ENCODE data around the gene PDE1C.

The PDE1C gene

GRCh38 chr7:32061346-32061745 is 8.9 kb downstream of the PDE1C start:
- H3K4me3 ChIP-seq (replicated peaks; ENCODE audit: low read depth, low read length): no peak overlapping the region
- no peak for TF ChIP-seq CTCF (IDR thresholded peaks at IDR 0.05; ENCODE audit: low read depth, low read length, missing control alignments)
- no peak for DNase-seq (ENCODE audit: extremely low read depth, low read depth)

GRCh38 chr7:32059289-32060011 is 10.8 kb downstream of the PDE1C start:
- H3K4me3 ChIP-seq (replicated peaks; ENCODE audit: low read depth, low read length): peak overlapping the region; percentile 10; the same call in 1 of the 2 replicates
- no peak for TF ChIP-seq CTCF (IDR thresholded peaks at IDR 0.05; ENCODE audit: low read depth, low read length, missing control alignments)
- peak; percentile 22 for DNase-seq (ENCODE audit: extremely low read depth, low read depth)

GRCh38 chr7:32058002-32058401 is 12.2 kb downstream of the PDE1C start:
- no peak overlapping the region for H3K4me3 ChIP-seq (replicated peaks; ENCODE audit: low read depth, low read length)
- DNase-seq (ENCODE audit: extremely low read depth, low read depth): no peak

GRCh38 chr7:32056767-32057166 is 13.4 kb downstream of the PDE1C start:
- TF ChIP-seq CTCF (IDR thresholded peaks at IDR 0.05; ENCODE audit: low read depth, low read length, missing control alignments): no peak
- no peak for DNase-seq (ENCODE audit: extremely low read depth, low read depth)
- H3K4me3 ChIP-seq (replicated peaks; ENCODE audit: low read depth, low read length): no peak overlapping the region

More at GRCh38 chr7:32058002-32058401, 12.2 kb downstream of the PDE1C start:
- TF ChIP-seq CTCF (IDR thresholded peaks at IDR 0.05; ENCODE audit: low read depth, low read length, missing control alignments): no peak

GRCh38 chr7:32053204-32053603 is 17.0 kb downstream of the PDE1C start:
- no peak for TF ChIP-seq CTCF (IDR thresholded peaks at IDR 0.05; ENCODE audit: low read depth, low read length, missing control alignments)

GRCh38 chr7:32051128-32051527 is 19.1 kb downstream of the PDE1C start:
- DNase-seq (ENCODE audit: extremely low read depth, low read depth): no peak
- H3K4me3 ChIP-seq (replicated peaks; ENCODE audit: low read depth, low read length): no peak overlapping the region
- TF ChIP-seq CTCF (IDR thresholded peaks at IDR 0.05; ENCODE audit: low read depth, low read length, missing control alignments): no peak

More at GRCh38 chr7:32053204-32053603, 17.0 kb downstream of the PDE1C start:
- DNase-seq (ENCODE audit: extremely low read depth, low read depth): no peak
- no peak overlapping the region for H3K4me3 ChIP-seq (replicated peaks; ENCODE audit: low read depth, low read length)

- no peak for DNase-seq (ENCODE audit: extremely low read depth, low read depth)
- no peak for TF ChIP-seq CTCF (IDR thresholded peaks at IDR 0.05; ENCODE audit: low read depth, low read length, missing control alignments)
- no peak overlapping the region for H3K4me3 ChIP-seq (replicated peaks; ENCODE audit: low read depth, low read length)
These were observed 20.6 kb downstream of the PDE1C start for GRCh38 chr7:32049599-32049998.
